PC-9 (cell line): Measurements from ENCODE around the gene CYB5A. TPM values are rescaled to one million over a fixed set of nuclear protein-coding genes. Genes with fewer than 3 reads are reported as not detected.
A peak's percentile ranks its signal among the peaks of the same experiment; 100 is the strongest.

Experiments used
- BruUV-seq: library from RNA; stranded (reverse); fragments of 400-500 nt; replicated peaks from 2 replicates; lab custom pipeline; 2021; lab: Mats Ljungman, UMichigan
- CTCF ChIA-PET: fragments of 300-600 bp; sonication (Branson Sonifier 250); formaldehyde crosslinking; loops from one replicate; lab custom pipeline; 2022; ENCODE audit warnings: antibody characterized with exemption; lab: Charles Lee
- POLR2A ChIA-PET: fragments of 300-600 bp; sonication (Branson Sonifier 250); formaldehyde crosslinking; loops from one replicate; lab custom pipeline; 2022; ENCODE audit warnings: antibody characterized with exemption; ENCODE audit not compliant: unreplicated experiment; lab: Charles Lee
- DNase-seq, 2 experiments: peaks; one replicate each; pipeline versions ENCODE4 v3.0.0 to v3.0.0-alpha.2; 2015 to 2022; ENCODE audit warnings: mixed read lengths in 1 of 2
- H2AFZ ChIP-seq: fragments of 200-600 bp; sonication (generic); 2 replicates; pipeline ENCODE4 v1.8.1; 2017; ENCODE audit warnings: antibody characterized with exemption
- H3F3A ChIP-seq: fragments of 200-600 bp; sonication (generic); 2 replicates; pipeline ENCODE4 v1.8.1; 2017; ENCODE audit warnings: antibody characterized with exemption, mild to moderate bottlenecking, low read depth; ENCODE audit not compliant: insufficient read depth
- H3K27ac ChIP-seq: fragments of 200-600 bp; sonication (generic); 2 replicates; pipeline ENCODE4 v1.6.1; 2016; ENCODE audit warnings: mixed run types
- H3K27me3 ChIP-seq: fragments of 200-600 bp; sonication (generic); 2 replicates; pipeline ENCODE4 v1.6.1; 2016; ENCODE audit warnings: low read depth, mixed run types; ENCODE audit not compliant: insufficient read depth
- H3K36me3 ChIP-seq: fragments of 200-600 bp; sonication (generic); 2 replicates; pipeline ENCODE4 v1.6.1; 2016; ENCODE audit warnings: low read depth, mixed run types
- H3K4me1 ChIP-seq: fragments of 200-600 bp; sonication (generic); replicated peaks from 2 replicates; pipeline ENCODE4 v1.6.1; 2016; ENCODE audit warnings: mixed run types; ENCODE audit not compliant: insufficient read depth
- H3K4me2 ChIP-seq: fragments of 200-600 bp; sonication (generic); 2 replicates; pipeline ENCODE4 v1.6.1; 2017; ENCODE audit warnings: mixed run types
- H3K4me3 ChIP-seq: fragments of 200-600 bp; sonication (generic); 2 replicates; pipeline ENCODE4 v1.6.1; 2016; ENCODE audit warnings: mixed run types
- H3K79me2 ChIP-seq: fragments of 200-600 bp; sonication (generic); 2 replicates; pipeline ENCODE4 v1.6.1; 2017; ENCODE audit warnings: low read depth, mixed run types
- H3K9me2 ChIP-seq: fragments of 200-600 bp; sonication (generic); 2 replicates; pipeline ENCODE4 v1.8.1; 2017; ENCODE audit warnings: mild to moderate bottlenecking; ENCODE audit not compliant: insufficient read depth
- H3K9me3 ChIP-seq: fragments of 200-600 bp; sonication (generic); 2 replicates; pipeline ENCODE4 v1.8.1; 2016; ENCODE audit warnings: low read depth; ENCODE audit not compliant: insufficient read depth
- H4K20me1 ChIP-seq: fragments of 200-600 bp; sonication (generic); 2 replicates; pipeline ENCODE4 v1.8.1; 2017; ENCODE audit not compliant: insufficient read depth
- EZH2 ChIP-seq: fragments of 200-600 bp; sonication (generic); IDR thresholded peaks from 2 replicates; pipeline ENCODE4 v1.8.0; 2017; ENCODE audit warnings: antibody characterized with exemption, low read depth
- intact Hi-C: fragments of 100-400 bp; cut with micrococcal nuclease; formaldehyde crosslinking; loops from one replicate; pipeline ENCODE4 v1.10.0; 2022; ENCODE audit not compliant: unreplicated experiment
- total RNA-seq: library from RNA; stranded (reverse); gene quantifications from 2 replicates; pipeline ENCODE4 v1.2.3, GENCODE V29; 2021
- TF ChIP-seq, protein P1 (sequence below): fragments of 200-600 bp; sonication (generic); conservative IDR thresholded peaks from 2 replicates; pipeline ENCODE4 v1.6.1; 2017; ENCODE audit warnings: mixed run types, antibody characterized with exemption, mild to moderate bottlenecking, moderate library complexity

CYB5A gene
- total RNA-seq, 1 experiment from 2014 or later: 109 TPM

- Histone ChIP-seq H3K9me2 (no peaks in the 10 kb centered on the region), H3K4me1 (no peaks in the 10 kb centered on the region), H4K20me1 (no peaks in the 10 kb centered on the region), H3K9me3 (no peaks in the 10 kb centered on the region), H3K27me3 (no peaks in the 10 kb centered on the region), H3K36me3 (peaks cover 17% of the 10 kb centered on the region; the same call in 1 of the 2 replicates), H3K79me2 (peaks cover 6% of the 10 kb centered on the region; the same call in 1 of the 2 replicates), H3K4me3 (no peak overlapping the region), H3K27ac (no peak overlapping the region), H3K4me2 (no peak overlapping the region), H2AFZ (no peak overlapping the region), H3F3A (peaks cover 10% of the 10 kb centered on the region)
- ChIA-PET POLR2A (interaction anchor here (0.7 kb wide), 1 partner anchor 136 kb away, joined by 3 read pairs; no protein-coding TSS in a partner anchor), CTCF (no interaction called here)
- TSS peak; percentile 22 for BruUV-seq
- no peak for DNase-seq
- intact Hi-C loops: no loop called here
- no peak for TF ChIP-seq EZH2
- TF ChIP-seq, protein P1, sequence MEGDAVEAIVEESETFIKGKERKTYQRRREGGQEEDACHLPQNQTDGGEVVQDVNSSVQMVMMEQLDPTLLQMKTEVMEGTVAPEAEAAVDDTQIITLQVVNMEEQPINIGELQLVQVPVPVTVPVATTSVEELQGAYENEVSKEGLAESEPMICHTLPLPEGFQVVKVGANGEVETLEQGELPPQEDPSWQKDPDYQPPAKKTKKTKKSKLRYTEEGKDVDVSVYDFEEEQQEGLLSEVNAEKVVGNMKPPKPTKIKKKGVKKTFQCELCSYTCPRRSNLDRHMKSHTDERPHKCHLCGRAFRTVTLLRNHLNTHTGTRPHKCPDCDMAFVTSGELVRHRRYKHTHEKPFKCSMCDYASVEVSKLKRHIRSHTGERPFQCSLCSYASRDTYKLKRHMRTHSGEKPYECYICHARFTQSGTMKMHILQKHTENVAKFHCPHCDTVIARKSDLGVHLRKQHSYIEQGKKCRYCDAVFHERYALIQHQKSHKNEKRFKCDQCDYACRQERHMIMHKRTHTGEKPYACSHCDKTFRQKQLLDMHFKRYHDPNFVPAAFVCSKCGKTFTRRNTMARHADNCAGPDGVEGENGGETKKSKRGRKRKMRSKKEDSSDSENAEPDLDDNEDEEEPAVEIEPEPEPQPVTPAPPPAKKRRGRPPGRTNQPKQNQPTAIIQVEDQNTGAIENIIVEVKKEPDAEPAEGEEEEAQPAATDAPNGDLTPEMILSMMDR: no peak
Observed at GRCh38 chr18:74261053-74261713, 30.6 kb downstream of the CYB5A start.

GRCh38 chr18:74259347-74259746, 32.4 kb downstream of the CYB5A start:
- no TSS peak for BruUV-seq
- no peaks in the 10 kb centered on the region for H3K9me3 ChIP-seq
- no peaks in the 10 kb centered on the region for H3K9me2 ChIP-seq
- peaks cover 10% of the 10 kb centered on the region for H3F3A ChIP-seq
- H3K4me2 ChIP-seq: no peak overlapping the region
- no peaks in the 10 kb centered on the region for H3K27me3 ChIP-seq
- intact Hi-C loops: no loop called here
- CTCF ChIA-PET: no interaction called here
- DNase-seq: no peak
- no peaks in the 10 kb centered on the region for H3K79me2 ChIP-seq
- H3K36me3 ChIP-seq: peaks cover 29% of the 10 kb centered on the region
- no peak overlapping the region for H2AFZ ChIP-seq
- POLR2A ChIA-PET: no interaction called here
- no peaks in the 10 kb centered on the region for H4K20me1 ChIP-seq
- no peak for TF ChIP-seq EZH2
- TF ChIP-seq, protein P1: no peak
- no peak overlapping the region for H3K4me3 ChIP-seq
- H3K4me1 ChIP-seq: no peaks in the 10 kb centered on the region
- H3K27ac ChIP-seq: no peak overlapping the region

DNA sequence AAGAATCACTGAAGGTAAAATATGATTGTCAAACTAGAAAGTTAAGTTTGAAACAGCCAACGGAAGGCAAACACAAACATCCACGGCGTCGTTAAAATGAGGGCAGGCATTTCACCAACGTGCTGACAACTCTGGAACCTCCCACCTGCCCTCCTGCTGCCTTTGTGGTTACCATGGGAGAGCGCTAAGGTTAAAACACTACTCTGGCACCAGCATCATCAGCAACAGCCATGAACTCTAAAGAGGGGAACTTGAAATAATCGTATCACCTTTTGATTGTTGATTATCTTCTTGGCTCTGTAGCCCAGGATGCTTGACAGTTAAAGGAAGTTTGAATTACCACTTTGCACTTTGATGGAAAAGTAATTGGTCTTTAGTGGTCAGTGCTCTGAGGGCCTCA, 34.7 kb downstream of the CYB5A start:
- H3K79me2 ChIP-seq: no peaks in the 10 kb centered on the region
- H3K4me3 ChIP-seq: no peak overlapping the region
- H2AFZ ChIP-seq: no peak overlapping the region
- H3K4me1 ChIP-seq: peaks cover 12% of the 10 kb centered on the region
- intact Hi-C loops: no loop called here
- no TSS peak for BruUV-seq
- H3K4me2 ChIP-seq: no peak overlapping the region
- peaks cover 40% of the 10 kb centered on the region for H3K36me3 ChIP-seq
- H3K27me3 ChIP-seq: no peaks in the 10 kb centered on the region
- no peak overlapping the region for H3K27ac ChIP-seq
- ChIA-PET CTCF (no interaction called here), POLR2A (no interaction called here)
- no peaks in the 10 kb centered on the region for H4K20me1 ChIP-seq
- TF ChIP-seq, protein P1: no peak
- no peaks in the 10 kb centered on the region for H3K9me3 ChIP-seq
- no peaks in the 10 kb centered on the region for H3K9me2 ChIP-seq
- no peak for DNase-seq
- H3F3A ChIP-seq: peaks cover 20% of the 10 kb centered on the region
